HG03060 (cell line): ENCODE measurements around the gene BPIFA2.

ENCODE experiments used
- ATAC-seq: cut with Tn5 transposase; IDR thresholded peaks from one replicate; pipeline ENCODE4 v1.9.1; 2021; ENCODE audit warnings: low read depth, moderate number of reproducible peaks; ENCODE audit not compliant: unreplicated experiment

BPIFA2 gene

DNA sequence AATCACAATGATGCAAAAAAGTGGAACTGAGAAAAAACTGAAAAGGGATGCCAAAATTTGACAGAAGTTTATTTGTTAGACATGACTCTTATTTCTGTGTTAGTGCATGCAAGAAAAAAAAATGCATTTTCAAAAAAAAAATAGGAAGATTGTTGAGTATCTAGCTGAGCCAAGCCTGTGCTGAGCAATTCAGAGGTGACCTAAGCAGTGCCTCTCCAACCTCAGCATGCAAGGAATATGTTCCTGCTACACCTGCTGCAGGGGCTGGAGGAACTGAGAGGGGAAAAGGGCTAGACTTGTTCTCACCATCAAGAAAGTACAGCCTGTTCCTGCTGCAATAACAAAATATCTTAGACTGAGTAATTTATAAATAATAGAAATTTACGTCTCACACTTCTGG, 24.0 kb downstream of the BPIFA2 start:
- ATAC-seq: no peak

DNA sequence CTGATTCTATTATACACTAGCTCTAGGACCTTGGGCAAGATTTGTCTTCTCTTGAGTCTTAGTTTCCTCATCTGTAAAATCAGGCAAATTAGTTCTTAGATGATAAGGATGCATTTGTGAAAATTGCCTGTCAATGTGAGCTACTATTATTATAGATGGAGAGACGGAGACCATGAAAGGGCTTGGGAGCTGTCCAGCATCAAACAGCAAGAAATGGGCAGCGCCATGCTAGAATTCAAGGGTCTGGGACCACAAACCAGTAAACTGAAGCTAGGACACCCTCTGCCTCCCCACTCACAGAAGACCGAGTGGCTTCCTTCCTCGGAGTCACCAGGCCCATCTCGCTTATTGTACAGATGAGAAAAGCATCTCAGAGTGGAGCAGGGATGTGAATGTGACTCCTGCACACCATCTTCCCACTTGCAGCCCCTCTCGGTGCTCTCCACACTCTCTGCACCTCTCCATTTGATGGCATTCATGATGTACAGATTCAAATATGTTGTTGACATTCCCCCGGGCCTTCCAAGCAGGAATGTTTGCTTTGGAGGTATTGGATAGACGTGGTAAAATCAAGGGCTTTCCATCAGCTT, 25.0 kb downstream of the BPIFA2 start:
- ATAC-seq: no peak

DNA sequence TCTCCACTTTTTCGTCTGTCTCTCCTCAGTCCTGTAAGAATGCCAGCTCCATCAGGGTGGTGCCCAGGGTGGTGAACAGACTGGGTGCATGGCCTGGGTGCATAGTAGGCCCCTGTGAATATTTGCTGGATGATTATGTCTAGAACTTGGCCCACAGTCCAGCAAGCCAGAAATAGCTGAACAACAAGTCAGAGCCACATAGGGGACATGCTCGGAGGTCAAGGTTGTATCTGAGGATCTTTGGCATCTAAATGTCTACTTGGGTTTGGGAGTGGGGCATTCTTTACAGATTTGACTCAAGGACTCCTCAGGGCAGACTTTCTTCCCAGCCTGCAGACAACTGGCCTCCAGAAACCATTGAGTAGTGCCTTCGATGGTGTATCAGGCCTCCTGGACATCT, 31.1 kb downstream of the BPIFA2 start:
- no peak for ATAC-seq

DNA sequence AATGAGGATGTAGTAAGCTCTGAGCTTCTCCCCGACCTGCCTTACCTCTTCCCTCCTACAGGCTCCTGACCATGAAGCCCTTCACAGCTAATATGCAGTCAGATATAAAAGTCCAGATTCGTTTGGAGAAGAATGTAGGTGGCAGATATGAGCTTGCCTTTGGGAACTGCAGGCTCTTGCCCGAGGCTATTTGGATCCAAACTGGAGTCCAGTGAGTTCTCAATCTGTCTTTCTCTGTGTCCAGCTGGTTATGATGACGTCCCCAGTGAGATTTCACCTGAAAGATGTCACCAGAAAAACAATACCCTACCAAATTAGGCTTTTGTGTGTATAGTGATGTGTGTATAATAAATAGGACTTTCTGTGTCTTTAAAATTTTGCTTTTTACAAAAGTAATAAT, 34.5 kb downstream of the BPIFA2 start:
- ATAC-seq: no peak

DNA sequence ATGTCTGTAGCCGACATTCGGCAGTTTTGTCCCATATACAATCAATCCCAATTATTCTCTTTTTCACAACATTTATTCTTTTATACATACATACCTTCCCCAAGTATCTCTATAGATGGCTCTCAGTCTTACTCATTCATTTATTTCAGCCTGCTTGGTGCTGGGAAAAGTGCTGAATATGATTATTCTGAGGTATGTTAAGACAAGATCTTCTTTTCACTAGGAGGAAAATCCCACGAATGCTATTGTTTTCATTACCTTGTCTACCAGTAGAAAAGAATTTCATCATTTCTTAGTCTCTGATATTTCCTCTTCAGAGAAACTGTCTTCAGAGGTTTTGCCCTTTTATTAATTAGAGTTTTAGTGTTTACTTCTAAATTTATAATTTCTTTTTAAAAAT, 35.5 kb downstream of the BPIFA2 start:
- no peak for ATAC-seq

DNA sequence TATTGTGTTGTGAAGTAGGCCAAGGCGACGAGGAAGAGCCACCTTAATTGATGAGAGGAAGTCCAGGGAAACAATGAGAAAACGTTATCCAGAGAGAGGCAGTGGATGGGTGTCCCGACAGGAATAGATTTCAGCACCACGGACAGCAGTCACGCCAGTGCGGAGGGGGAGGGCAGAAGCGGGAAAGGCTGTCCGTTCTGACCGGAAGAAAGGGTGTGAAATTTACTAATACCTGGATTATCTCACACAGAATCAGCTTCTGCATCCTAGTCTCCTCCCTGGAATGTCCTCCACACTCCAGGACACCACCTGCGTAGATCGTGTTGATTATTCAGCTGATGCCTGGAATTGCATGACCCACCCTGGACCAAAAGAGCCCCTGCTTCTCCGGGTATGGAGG, 41.8 kb downstream of the BPIFA2 start:
- no peak for ATAC-seq

DNA sequence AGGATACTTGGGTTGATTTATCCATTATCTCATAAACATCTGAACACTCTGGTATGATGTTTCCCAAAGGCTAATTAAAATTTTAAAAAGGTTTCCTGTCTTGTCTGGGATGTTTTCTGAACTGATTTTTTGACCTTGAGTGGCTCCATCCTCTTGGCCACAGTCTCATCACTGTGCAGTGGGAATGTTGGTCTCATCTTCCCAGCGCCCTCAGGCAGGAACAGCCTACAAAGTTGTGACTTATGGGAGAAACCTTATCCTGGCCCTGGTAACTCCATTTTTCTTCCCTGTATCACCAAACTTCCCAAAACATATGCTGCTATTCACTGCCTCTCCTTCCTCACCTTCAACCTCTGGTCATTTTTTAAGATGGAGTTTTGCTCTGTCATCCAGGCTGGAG, 42.4 kb downstream of the BPIFA2 start:
- no peak for ATAC-seq

DNA sequence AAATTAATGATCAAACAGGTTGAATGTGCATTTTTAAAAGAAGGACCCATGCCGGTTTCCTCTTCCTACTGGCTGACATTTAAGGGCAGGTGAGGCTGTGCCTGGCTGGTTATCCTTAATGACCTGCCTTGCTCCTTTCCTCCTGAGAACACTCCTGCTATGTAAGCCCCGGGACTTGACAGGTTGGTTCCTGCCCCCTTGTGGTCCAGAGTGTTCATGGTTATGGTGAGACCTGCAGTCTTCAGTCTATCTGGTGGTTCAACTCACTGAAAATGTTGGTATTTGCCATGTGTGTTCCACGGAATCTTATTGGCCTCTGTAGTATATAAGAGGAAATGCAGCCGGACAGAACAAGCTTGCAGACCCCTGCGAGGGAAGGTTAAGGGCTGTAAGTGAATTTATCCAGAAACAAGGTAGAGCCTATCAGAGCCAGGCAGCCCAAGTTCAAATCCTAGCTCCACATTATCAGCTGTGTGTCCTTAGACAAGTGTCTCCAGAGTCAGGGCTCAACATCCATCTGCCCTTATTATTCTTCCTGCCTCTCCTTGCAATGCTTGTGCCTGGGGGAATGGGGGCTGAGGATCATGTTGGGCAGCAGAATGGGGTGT, 44.0 kb downstream of the BPIFA2 start:
- no peak for ATAC-seq

DNA sequence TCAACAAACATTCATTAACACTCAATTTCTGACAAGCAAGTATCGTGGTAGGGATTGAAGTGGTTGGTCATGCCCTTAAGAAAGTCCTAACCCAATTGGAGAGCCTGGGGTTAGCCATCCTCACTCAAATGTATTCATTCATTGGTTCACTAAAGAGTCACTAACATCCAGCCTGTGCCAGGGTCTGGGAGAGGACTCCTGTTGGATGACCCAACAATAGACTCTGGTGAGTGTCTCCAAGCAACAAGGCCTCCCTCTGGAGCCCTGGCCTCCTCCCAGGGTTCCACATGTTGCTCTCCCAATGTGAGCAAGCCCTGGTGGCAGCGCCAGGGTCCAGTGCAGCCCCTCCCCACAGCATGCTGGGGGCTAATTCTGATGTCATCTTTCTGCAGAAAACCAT, 49.1 kb downstream of the BPIFA2 start, which contains the start of gene BPIFA3:
Gene BPIFA3, plus strand, starts transcription at position 301 of the 400 bp plus-strand sequence. CDS start 185 bp downstream, outside the sequence.
- ATAC-seq: no peak

DNA sequence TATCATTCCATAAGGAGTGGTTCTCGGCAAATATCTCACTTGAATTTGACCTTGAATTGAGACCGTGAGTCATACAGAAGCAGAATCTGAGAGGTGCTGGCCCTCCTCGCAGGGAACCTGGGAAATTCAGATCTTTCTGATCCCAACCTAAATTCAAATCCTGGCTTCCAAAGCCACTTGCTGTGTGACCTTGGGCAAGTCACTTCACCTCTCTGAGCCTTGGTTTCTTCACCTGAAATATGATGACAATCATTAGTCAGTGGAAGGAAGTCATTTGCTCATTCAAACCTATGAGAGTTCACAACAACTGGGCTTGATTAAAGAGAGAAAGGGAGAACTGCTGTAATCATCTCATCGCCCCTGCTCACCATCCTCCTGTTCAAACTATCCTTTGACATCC, 56.4 kb downstream of the BPIFA2 start:
- ATAC-seq: no peak

DNA sequence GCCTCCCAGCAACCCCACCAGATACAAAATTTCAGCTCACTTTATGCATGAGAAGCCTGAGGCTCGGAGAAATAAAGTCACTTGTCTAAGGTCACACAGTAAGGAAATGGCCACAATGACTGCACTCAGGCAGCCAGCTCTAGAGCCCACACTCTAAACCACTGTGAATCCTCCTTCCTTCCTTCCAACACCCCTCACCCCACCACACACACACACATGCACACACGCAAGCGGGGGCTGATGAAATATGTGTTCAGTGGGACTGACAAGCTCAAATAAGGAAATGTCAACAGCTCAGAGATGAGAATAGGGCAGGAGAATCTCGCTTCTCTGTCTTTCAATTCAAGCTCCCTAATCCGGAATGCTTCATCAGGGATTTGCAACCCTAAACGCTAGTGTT, 61.9 kb downstream of the BPIFA2 start:
- no peak for ATAC-seq
